HepG2 (cell line): ENCODE measurements around the gene CMTM1. TPM values are rescaled to one million over a fixed set of nuclear protein-coding genes. Genes with fewer than 3 reads are reported as not detected.

Source experiments
- ELF1 ChIP-seq: sonication (generic); formaldehyde crosslinking; IDR thresholded peaks from 2 replicates; pipeline ENCODE4 v1.4.0; 2020; ENCODE audit warnings: missing genetic modification reagents
- ELF3 ChIP-seq: IDR thresholded peaks from 2 replicates; pipeline ENCODE4 v1.6.1; 2016; ENCODE audit warnings: missing genetic modification reagents, missing compliant biosample characterization
- FLYWCH1 ChIP-seq: sonication (generic); formaldehyde crosslinking; IDR thresholded peaks from 2 replicates; pipeline ENCODE4 v1.8.1; 2023; ENCODE audit warnings: mild to moderate bottlenecking, missing genetic modification reagents
- MAZ ChIP-seq, 2 experiments: sonication (generic) in 1 of 2; formaldehyde crosslinking in 1 of 2; IDR thresholded peaks; 2 replicates each; pipeline versions ENCODE4 v1.5.0 to v1.6.1; 2012 to 2020; ENCODE audit warnings: low read depth in 2 of 2, mild to moderate bottlenecking in 2 of 2, borderline replicate concordance in 1 of 2, improper control_type of control experiment in 1 of 2, low read length in 1 of 2, missing genetic modification reagents in 1 of 2, moderate library complexity in 1 of 2
- RARA ChIP-seq: IDR thresholded peaks from 2 replicates; pipeline ENCODE4 v1.6.1; 2016; ENCODE audit warnings: missing genetic modification reagents, missing compliant biosample characterization
- ZBTB42 ChIP-seq: sonication (generic); formaldehyde crosslinking; IDR thresholded peaks from 2 replicates; pipeline ENCODE4 v1.5.0; 2020; ENCODE audit warnings: mild to moderate bottlenecking, missing genetic modification reagents
- ZFP1 ChIP-seq: IDR thresholded peaks from 2 replicates; pipeline ENCODE4 v1.6.1; 2016
- ZNF546 ChIP-seq: sonication (generic); formaldehyde crosslinking; conservative IDR thresholded peaks from 2 replicates; pipeline ENCODE4 v1.8.1; 2023; ENCODE audit warnings: mild to moderate bottlenecking, missing genetic modification reagents
- ZNF788 ChIP-seq: sonication (generic); formaldehyde crosslinking; IDR thresholded peaks from 2 replicates; pipeline ENCODE4 v1.5.0; 2020; ENCODE audit warnings: mild to moderate bottlenecking, missing genetic modification reagents, borderline replicate concordance
- polyA plus RNA-seq, 8 experiments: library from polyadenylated mRNA; depleted of rRNA in 3 of 8; stranded (reverse) in 7 of 8; unstranded in 1 of 8; fragments of >200 nt; fragmentation: Illumina TruSeq in 4 of 8; extraction: Trizol in 4 of 8; gene quantifications; 2 replicates each; pipeline versions ENCODE4 v1.2.1 to v1.2.3, GENCODE V29; 2011 to 2016; ENCODE audit warnings: low read depth in 4 of 8, missing spikeins in 1 of 8, mixed read lengths in 1 of 8; ENCODE audit not compliant: insufficient read depth in 1 of 8
- total RNA-seq, 5 experiments: library from RNA; depleted of rRNA; stranded (reverse); fragments of >200 nt; fragmentation: Illumina TruSeq; extraction: Trizol; gene quantifications; 2 replicates each; pipeline ENCODE4 v1.2.3, GENCODE V29; 2016; ENCODE audit warnings: low read depth in 1 of 5
- TF ChIP-seq, protein P1 (sequence below): sonication (generic); formaldehyde crosslinking; IDR thresholded peaks from 2 replicates; pipeline ENCODE4 v1.5.0; 2020; ENCODE audit warnings: missing genetic modification reagents, mild to moderate bottlenecking, borderline replicate concordance
- TF ChIP-seq, protein P2 (sequence below): IDR thresholded peaks from 2 replicates; pipeline ENCODE4 v1.4.0; 2020; ENCODE audit warnings: mild to moderate bottlenecking, missing genetic modification reagents
- TF ChIP-seq, protein P3 (sequence below): IDR thresholded peaks from 2 replicates; pipeline ENCODE4 v1.6.1; 2012; ENCODE audit warnings: inconsistent platforms
- TF ChIP-seq, protein P4 (sequence below): sonication (generic); formaldehyde crosslinking; IDR thresholded peaks from 2 replicates; pipeline ENCODE4 v1.5.1; 2020; ENCODE audit warnings: missing genetic modification reagents, mild to moderate bottlenecking, borderline replicate concordance
- TF ChIP-seq, protein P5 (sequence below): sonication (generic); formaldehyde crosslinking; IDR thresholded peaks from 2 replicates; pipeline ENCODE4 v1.4.0; 2020; ENCODE audit warnings: missing genetic modification reagents, mild to moderate bottlenecking, borderline replicate concordance
- TF ChIP-seq, protein P6 (sequence below): IDR thresholded peaks from 2 replicates; pipeline ENCODE4 v1.6.1; 2016; ENCODE audit warnings: low read depth
- TF ChIP-seq, protein P7 (sequence below): fragments of 450-650 bp; IDR thresholded peaks from 2 replicates; pipeline ENCODE4 v1.6.1; 2017; ENCODE audit warnings: mild to moderate bottlenecking

The CMTM1 gene
- total and polyA plus RNA-seq, 2 of the 13 experiments (the other 11 are each of a cell fraction or from before 2014, with no cell fraction given), result 1.7 to 2.9 TPM

DNA sequence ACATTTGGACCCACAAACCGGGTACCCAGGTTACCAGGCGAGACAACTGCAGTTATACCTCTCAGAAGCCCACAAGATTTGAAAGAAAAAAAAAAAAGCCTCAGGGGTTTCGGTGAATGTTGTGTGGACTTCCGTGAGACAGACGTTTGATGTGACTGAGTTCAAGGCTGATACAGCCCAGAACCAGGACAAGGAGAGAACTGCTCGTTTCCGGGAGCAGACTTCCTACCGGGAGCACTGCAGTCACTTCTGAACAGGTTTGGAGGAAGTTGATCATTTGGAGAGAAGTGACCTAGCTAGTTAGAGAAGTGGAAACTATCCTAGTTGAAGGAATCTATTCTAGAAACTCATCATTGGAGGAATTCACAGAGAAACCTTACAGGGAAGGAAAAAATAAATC is 13.0 kb upstream of the CMTM1 start (continued):
- TF ChIP-seq MAZ (IDR thresholded peaks at IDR 0.05; ENCODE audit: borderline replicate concordance, low read depth, low read length), result no peak
- TF ChIP-seq MAZ (CRISPR knock-in tag; IDR thresholded peaks at IDR 0.05; ENCODE audit: low read depth), result no peak
- TF ChIP-seq, protein P1, sequence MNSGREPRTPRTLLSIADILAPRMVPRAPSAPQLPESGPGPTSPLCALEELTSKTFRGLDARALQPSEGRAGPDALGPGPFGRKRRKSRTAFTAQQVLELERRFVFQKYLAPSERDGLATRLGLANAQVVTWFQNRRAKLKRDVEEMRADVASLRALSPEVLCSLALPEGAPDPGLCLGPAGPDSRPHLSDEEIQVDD (CRISPR knock-in tag), result no peak
- TF ChIP-seq, protein P2, sequence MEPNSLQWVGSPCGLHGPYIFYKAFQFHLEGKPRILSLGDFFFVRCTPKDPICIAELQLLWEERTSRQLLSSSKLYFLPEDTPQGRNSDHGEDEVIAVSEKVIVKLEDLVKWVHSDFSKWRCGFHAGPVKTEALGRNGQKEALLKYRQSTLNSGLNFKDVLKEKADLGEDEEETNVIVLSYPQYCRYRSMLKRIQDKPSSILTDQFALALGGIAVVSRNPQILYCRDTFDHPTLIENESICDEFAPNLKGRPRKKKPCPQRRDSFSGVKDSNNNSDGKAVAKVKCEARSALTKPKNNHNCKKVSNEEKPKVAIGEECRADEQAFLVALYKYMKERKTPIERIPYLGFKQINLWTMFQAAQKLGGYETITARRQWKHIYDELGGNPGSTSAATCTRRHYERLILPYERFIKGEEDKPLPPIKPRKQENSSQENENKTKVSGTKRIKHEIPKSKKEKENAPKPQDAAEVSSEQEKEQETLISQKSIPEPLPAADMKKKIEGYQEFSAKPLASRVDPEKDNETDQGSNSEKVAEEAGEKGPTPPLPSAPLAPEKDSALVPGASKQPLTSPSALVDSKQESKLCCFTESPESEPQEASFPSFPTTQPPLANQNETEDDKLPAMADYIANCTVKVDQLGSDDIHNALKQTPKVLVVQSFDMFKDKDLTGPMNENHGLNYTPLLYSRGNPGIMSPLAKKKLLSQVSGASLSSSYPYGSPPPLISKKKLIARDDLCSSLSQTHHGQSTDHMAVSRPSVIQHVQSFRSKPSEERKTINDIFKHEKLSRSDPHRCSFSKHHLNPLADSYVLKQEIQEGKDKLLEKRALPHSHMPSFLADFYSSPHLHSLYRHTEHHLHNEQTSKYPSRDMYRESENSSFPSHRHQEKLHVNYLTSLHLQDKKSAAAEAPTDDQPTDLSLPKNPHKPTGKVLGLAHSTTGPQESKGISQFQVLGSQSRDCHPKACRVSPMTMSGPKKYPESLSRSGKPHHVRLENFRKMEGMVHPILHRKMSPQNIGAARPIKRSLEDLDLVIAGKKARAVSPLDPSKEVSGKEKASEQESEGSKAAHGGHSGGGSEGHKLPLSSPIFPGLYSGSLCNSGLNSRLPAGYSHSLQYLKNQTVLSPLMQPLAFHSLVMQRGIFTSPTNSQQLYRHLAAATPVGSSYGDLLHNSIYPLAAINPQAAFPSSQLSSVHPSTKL (CRISPR knock-in tag), result peak; percentile 14; the same call in 1 of the 2 replicates
- TF ChIP-seq ZNF788 (CRISPR knock-in tag), result no peak
- TF ChIP-seq, protein P3, sequence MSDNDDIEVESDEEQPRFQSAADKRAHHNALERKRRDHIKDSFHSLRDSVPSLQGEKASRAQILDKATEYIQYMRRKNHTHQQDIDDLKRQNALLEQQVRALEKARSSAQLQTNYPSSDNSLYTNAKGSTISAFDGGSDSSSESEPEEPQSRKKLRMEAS, result no peak
- peak; percentile 68; the same call in 1 of the 2 replicates for TF ChIP-seq ELF3 (CRISPR knock-in tag)
- TF ChIP-seq ZBTB42 (CRISPR knock-in tag), result 0 out of 2 replicates have a peak, but pooled peaks have one; percentile 8
- no peak for TF ChIP-seq FLYWCH1 (CRISPR knock-in tag)
- TF ChIP-seq RARA, result peak; percentile 80
- TF ChIP-seq ELF1 (CRISPR knock-in tag), result 0 out of 2 replicates have a peak, but pooled peaks have one; percentile 43
- TF ChIP-seq, protein P4, sequence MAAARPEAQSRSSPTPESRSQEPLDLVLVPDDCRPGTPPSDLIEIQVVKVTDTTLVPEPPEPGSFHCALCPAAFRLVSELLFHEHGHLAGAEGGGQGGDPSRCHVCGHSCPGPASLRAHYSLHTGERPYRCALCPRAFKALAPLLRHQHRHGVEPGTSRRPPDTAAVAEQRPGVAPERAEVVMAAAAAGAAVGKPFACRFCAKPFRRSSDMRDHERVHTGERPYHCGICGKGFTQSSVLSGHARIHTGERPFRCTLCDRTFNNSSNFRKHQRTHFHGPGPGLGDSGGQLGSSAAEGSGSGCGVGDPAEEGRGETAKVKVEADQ (CRISPR knock-in tag), result no peak
- TF ChIP-seq, protein P5, sequence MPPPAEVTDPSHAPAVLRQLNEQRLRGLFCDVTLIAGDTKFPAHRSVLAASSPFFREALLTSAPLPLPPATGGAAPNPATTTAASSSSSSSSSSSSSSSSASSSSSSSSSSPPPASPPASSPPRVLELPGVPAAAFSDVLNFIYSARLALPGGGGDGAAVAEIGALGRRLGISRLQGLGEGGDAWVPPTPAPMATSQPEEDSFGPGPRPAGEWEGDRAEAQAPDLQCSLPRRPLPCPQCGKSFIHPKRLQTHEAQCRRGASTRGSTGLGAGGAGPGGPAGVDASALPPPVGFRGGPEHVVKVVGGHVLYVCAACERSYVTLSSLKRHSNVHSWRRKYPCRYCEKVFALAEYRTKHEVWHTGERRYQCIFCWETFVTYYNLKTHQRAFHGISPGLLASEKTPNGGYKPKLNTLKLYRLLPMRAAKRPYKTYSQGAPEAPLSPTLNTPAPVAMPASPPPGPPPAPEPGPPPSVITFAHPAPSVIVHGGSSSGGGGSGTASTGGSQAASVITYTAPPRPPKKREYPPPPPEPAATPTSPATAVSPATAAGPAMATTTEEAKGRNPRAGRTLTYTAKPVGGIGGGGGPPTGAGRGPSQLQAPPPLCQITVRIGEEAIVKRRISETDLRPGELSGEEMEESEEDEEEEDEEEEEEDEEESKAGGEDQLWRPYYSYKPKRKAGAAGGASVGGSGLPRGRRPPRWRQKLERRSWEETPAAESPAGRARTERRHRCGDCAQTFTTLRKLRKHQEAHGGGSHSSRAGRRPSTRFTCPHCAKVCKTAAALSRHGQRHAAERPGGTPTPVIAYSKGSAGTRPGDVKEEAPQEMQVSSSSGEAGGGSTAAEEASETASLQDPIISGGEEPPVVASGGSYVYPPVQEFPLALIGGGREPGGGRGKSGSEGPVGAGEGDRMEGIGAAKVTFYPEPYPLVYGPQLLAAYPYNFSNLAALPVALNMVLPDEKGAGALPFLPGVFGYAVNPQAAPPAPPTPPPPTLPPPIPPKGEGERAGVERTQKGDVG (CRISPR knock-in tag), result no peak
- TF ChIP-seq, protein P6, sequence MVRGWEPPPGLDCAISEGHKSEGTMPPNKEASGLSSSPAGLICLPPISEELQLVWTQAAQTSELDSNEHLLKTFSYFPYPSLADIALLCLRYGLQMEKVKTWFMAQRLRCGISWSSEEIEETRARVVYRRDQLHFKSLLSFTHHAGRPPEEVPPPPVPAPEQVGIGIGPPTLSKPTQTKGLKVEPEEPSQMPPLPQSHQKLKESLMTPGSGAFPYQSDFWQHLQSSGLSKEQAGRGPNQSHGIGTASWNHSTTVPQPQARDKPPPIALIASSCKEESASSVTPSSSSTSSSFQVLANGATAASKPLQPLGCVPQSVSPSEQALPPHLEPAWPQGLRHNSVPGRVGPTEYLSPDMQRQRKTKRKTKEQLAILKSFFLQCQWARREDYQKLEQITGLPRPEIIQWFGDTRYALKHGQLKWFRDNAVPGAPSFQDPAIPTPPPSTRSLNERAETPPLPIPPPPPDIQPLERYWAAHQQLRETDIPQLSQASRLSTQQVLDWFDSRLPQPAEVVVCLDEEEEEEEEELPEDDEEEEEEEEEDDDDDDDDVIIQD (CRISPR knock-in tag), result peak; percentile 33; the same call in 1 of the 2 replicates
- no peak for TF ChIP-seq ZFP1 (CRISPR knock-in tag)
- TF ChIP-seq, protein P7, sequence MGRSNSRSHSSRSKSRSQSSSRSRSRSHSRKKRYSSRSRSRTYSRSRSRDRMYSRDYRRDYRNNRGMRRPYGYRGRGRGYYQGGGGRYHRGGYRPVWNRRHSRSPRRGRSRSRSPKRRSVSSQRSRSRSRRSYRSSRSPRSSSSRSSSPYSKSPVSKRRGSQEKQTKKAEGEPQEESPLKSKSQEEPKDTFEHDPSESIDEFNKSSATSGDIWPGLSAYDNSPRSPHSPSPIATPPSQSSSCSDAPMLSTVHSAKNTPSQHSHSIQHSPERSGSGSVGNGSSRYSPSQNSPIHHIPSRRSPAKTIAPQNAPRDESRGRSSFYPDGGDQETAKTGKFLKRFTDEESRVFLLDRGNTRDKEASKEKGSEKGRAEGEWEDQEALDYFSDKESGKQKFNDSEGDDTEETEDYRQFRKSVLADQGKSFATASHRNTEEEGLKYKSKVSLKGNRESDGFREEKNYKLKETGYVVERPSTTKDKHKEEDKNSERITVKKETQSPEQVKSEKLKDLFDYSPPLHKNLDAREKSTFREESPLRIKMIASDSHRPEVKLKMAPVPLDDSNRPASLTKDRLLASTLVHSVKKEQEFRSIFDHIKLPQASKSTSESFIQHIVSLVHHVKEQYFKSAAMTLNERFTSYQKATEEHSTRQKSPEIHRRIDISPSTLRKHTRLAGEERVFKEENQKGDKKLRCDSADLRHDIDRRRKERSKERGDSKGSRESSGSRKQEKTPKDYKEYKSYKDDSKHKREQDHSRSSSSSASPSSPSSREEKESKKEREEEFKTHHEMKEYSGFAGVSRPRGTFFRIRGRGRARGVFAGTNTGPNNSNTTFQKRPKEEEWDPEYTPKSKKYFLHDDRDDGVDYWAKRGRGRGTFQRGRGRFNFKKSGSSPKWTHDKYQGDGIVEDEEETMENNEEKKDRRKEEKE, result no peak
- TF ChIP-seq ZNF546 (CRISPR knock-in tag), result no peak
